Right renal cortex interstitium (tissue), 3 donors: Measurements from ENCODE around the gene NAGPA. TPM values are rescaled to one million over a fixed set of nuclear protein-coding genes. Genes with fewer than 3 reads are reported as not detected.
"Not testable (repeated sequence)": the region's sequence is repeated elsewhere in the genome, so short reads cannot be mapped to it uniquely, and the experiment has no call there.

Source experiments
- DNase-seq, 3 donors: peaks; one replicate each; pipeline ENCODE4 v3.0.0-alpha.2; 2013; ENCODE audit warnings: low read depth in 3 of 3, low spot score in 2 of 3
- polyA plus RNA-seq, 3 donors: library from polyadenylated mRNA; unstranded; fragments of 120-200 nt; gene quantifications; one replicate each; pipeline ENCODE4 v1.2.1, GENCODE V29; 2013; ENCODE audit not compliant: insufficient read length in 3 of 3

NAGPA gene
- polyA plus RNA-seq, 3 donors: 8.4 to 9.0 (median 8.6) TPM

DNA sequence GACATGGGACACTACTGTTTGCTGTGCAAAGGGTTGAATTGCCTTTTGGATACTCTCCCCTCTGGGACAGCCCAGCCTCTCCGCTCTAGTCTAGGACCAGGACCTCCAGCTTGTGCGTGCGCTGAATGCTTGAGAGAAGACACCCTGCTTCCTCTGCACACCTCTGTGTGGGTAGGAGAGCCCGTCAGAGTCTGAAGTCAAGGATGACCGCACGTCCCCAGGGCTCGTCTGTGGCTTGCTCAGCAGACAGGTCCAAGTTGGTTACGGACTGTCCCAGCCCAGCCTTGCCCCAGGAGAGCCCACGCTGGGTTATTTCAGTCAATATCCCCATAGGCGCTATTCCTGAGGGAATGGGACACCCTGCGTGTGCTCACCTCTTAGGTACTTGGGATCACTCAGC lies 28.3 kb upstream of the NAGPA start:
- no peak for DNase-seq

DNA sequence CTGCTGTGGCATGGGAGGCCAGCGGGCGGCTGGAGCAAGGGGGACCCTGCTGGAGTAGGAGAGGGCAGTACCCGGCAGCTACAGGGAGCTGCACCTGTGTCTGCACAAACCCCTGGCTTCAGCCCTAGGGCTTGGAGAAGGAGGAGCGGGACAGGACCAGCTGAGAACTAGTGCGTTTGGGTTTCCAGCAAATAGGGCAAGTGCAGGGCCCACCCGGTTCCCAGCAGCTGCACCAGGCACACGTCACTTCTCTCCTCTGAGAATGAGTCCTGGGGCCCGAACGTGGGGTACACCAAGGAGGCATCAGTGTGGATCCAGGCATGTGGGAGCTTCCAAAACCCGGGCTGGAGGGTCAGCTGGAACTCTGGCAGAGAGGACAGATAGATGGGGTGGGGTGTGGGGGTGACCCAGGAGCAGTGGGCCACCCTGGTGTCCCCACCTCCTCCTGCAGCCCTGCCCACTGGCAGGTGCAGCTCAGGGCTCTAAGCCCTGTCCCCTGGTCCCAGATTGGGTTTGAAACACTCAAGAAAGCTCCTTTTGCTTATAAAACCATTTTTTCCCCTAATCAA lies 26.4 kb upstream of the NAGPA start:
- no peak for DNase-seq

DNA sequence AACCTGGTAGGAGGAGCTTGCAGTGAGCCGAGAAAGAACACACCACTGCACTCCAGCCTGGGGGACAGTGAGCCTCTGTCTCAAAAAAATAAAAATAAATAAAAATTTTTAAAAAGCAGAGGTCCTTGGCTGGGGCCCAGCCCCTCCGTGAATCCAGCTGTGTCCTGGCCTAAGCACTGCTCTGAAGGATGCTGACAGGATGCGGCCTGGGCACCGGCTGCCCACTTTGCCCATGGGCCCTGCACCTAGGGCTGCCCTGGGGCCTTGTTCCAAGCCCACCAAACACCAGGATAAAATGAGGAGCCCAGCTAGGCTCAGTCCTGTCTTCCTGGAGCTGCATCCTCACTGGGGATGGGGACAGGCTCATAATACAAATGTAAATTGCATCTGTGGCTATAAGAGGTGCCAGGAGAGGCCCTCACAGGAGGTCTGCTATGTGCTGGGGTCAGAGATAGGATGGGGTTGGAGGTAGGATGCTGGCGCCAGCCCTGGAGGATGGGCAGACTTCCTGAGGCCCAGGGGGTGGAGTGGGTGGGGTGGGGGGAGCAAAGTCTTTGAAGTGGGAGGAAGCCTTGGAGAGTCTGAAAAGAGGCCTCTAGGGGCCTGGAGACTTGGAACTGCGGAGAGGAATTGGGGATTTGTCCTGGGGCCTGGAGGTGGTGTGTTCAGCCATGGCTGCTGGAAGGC lies 25.8 kb upstream of the NAGPA start:
- DNase-seq: no peak

DNA sequence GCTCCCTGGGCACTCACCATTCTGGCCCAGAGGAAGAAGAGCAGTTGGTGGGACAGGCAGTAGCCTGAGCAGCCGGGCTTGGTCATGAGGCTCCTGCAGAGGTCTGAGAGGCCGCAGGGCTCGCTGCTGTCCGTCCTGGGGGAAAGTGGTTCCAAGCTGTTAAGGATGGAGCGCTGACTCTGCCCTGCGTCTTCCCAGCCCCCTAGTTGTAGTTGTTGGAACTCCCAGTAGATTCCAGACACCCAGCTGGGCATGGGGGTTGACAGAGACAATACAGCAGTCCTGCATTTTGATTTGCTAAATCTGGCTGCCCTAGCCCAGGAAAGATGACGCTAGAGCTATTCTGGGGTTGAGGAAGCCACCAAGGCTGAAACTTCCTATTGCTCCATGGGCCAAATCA lies 24.7 kb upstream of the NAGPA start:
- no peak for DNase-seq

DNA sequence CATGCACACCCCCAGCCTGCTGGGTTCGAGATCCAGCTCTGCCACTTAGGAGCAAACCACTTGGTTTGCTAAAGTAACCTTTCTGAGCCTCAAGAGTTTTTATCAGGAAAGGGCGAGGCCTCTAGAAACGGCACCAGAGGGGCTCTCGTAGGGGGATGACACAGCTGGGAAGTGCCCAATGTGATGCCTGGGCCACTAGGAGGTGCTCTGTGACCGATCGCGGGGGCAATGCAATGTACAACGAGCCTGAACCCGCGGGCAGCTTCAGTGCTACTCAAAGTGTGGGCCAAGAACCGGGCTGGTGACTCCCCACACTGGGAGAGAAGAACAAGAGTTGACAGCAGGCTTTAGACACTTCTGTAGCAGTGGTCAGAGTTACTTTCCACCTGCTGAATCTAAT lies 22.6 kb upstream of the NAGPA start:
- DNase-seq: no peak

DNA sequence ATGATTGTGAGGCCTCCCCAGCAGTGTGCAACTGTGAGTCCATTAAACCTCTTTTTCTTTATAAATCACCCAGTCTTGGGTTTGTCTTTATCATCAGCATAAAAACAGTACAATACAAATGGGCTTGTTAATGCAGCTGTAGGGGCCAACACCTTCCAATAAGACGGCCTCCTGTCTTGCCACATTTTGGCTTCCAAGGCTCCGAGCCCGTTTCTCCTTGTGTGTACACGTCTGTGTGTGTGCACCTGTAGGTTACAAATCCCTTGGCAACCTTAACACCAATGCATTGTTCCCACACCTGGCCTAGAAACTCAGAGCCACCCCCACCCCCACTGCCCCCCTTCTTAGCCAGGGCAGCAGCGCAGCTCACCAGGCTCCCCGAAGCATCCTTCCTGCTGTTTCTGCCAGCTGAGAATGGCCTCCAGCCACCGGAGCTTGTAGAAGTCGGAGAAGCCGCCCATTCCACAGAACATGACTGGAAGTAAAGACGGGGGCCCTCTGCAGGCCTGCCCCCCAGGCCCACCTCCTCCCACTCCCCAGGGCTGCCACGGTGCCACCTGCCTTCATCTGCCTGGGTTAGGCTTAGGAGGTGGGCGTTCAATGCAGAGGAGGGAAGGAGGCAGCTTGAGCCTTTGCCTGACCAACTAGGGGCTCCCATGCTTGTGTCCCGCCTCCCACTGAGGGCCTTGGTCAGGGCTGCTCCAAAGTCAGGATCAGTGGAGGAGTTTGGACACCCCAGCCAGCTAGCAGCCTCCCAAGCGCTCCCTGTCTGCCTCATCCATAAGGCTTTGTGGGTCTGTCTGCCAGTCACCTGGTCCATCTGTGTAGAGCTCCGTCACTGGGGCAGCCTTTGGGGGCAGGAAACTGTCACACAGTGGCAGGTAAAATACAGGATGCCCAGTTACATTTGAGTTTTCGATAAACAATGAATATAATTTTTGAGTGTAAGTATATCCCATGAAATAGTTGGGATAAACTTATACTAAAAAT lies 21.4 kb upstream of the NAGPA start:
- DNase-seq: no peak

DNA sequence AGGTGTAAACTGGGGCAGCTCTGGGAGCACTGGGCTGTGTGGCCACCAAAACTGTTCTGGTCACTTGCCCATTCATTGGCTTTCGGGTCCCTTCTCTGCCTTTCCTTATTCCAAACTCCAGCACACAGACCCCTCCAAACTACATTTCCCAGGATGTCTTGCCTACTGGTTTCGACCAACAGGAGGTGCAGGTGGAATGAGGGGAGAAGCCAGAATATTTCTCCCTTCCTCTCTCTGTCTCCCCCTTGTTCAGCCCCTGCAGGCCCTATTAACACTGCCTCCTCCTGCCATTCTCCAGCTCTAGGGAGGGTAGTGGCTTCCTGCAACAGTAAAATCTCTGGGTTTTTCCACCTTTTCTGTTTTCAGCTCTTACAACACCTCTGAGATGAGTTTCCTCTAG lies 13.2 kb upstream of the NAGPA start:
- DNase-seq: no peak

DNA sequence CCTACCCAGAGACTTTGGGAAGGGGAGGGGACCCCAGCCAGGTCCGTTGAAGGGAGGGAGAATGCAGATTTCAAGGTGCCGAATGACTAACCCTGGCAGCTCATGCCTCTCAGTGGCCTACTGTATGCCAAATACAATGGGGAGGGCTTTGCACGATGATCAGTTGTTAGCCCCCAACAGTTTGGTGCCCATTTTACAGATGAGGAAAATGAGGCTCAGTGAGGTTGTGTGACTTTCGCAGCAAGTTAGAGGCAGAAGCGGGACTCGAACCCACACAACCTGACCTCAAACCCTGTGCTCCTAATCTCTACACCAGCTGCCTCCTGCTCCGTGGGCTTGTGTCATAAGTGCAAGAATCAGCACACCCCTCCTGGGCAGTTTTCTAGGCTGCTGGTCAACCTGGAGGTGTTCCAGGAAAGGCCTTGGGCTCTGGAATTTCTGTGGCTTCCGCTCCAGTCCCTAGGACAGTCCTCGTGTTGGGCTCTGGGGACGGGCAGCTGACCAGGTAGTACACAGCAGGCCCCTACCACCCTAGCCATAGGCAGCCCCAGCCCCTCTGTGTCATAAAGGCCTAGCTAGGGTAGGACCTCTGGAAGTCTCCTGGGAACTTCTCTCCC lies 11.9 kb upstream of the NAGPA start:
- no peak for DNase-seq

DNA sequence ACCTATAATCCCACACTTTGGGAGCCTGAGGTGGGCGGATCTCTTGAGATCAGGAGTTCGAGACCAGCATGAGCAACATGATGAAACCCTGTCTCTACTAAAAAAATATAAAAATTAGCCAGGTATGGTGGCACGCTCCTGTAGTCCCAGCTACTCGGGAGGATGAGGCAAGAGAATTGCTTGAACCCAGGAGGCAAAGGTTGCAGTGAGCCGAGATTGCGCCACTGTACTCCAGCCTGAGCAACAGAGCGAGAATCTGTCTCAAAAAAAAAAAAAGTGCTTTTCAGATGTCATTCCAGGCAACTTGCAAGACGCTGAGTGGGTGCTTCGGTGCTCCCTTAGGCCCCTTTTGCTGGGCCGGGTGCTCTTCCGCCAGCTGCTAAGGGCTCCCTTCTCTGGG lies 10.8 kb upstream of the NAGPA start:
- DNase-seq: not testable (repeated sequence)

DNA sequence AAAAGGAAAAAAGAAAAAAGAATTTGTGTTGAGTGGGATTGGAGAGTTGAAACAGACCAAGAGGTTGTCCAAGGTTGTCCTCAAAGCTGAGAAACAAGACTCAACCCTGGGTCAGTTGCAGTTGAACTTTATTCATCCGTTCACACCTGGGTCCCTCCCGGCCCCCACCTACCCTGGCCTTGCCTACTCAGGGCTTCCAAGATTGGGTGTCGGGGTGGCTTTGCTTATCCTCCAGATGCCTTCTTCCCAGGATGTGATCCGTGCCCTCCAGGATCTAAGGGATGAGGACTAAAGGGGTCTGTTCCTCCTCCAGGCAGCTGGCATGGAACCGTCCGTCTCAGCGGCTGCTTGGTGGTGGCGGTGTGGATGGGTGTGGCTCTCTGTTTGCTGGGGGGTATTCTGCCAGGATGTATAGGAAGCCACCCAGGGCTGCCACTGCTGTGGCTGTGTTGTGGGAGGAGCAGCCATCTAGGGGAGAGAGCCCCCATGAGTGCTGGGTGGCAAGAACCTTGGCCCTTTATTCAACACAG lies 10.3 kb upstream of the NAGPA start:
- no peak for DNase-seq

DNA sequence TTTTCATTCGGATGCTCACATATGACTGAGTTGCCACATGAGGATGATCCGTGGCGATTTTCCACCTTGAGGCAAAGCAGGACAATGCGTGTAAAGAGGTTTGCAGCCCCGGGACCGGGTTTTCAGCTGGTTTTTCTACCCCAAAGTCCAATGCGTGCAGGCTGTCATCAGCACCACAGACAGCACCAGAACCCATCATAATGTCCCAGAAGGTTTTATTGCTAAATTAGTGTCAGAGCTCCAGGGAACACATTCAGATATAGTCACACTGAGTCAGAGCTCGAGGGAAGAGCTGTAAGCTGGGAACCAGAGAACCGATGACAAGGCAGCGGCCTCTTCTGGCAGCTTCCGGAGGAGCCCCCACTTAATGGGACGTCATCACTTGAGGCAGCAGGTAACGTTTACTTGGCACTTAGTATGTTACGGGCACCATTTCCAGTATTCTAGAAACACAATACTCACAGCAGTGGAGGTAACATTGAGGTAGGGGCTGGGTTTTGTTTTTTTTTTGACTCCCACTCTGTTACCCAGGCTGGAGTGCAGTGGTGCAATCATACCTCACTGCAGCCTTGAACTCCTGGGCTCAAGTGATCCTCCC lies 8.9 kb upstream of the NAGPA start:
- DNase-seq: no peak

DNA sequence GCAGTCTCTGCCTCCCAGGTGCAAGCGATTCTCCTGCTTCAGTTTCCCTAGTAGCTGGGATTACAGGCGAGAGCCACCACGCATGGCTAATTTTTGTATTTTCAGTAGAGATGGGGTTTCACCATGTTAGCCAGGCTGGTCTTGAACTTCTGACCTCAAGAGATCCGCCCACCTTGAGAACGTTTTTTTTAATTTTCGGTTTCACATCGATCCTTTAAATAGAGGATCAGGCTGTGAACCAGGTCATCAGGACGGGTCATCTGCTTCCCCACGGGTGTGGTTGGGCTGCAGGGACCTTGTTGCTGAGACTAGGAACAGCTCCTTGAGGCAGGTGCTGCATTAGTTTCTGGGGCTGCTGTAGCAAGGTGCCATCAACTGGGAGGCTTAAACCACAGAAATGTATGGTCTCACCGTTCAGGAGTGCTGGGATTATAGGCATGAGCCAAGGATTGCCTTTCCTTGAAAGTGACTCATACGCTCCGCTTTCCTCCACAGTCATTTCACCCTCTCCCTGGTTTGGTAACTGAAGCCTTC lies 7.9 kb upstream of the NAGPA start:
- no peak for DNase-seq

DNA sequence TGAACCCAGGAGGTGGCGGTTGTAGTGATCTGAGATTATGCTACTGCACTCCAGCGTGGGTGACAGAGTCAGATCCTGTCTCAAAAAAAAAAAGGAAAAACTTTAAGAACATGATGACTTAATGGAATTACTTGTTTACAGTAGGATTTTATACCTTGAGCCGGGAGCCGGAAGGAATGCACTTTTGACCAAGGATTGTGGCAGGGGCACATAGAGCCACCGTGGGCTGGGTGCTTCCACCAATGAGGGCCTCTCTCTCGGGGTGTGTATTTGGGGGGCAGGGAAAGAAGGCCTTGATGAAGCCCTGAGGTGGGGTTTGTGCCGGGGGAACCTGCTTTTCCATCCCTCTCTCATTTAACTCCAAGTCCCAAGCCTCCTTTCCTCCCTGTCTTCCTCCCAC lies 6.7 kb upstream of the NAGPA start:
- no peak for DNase-seq

DNA sequence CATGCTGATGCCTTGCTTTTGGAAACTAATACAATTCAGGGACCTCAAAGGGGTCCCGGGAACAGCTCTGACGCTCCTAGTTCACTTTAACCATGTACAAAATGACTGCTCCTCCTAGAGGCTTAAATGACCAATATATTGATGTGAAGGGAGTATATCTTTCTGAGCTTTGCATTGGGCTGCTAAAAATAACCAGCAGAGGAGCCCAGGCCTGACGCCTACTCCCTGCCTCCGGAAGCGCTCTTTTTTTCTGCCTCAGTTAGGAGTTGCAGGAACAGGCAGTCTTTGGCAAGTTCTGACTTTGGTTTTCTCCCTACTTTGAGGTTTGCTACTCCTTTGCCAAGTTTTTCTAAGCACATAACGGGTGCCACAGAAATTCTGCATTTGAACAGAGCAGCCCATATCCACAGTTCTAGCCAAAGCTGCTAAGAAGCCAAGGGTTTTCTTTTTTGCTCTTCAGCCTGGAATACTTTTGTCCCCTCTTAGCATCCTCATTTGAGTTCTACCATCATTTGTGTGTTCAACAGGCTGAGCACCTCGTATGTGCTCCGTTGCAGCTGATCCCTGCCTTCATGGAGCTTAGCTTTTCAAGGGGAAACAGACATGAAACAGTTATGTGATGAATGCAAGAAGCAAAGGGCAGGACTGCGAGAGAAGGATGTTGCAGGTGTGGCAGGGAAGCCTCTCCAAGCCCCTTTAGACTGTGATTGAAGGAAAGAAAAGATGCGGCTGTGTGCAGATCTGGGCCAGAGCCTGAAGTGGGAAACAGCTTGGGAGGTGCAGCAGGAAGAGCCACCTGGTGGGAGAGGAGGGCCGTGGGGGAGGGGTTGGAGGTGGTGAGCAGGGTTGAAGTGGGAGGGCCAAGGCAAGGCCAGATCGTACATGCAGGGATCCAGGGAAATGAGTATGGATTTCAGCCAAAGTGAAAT lies 2.8 kb upstream of the NAGPA start:
- no peak for DNase-seq

DNA sequence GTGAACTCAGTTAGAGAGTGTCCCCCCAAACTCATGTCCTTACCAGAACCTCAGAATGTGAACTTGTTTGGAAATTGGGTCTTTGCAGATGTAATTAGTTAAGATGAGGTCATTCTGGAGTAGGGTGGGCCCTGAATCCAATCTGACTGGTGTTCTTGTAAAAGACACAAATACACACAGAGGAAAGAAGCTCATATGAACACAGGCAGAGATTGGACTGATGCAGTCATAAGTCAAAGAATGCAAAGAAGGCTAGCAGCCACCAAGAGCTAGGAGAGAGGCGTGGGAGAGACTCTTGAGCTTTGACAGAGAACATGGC lies 2.1 kb upstream of the NAGPA start:
- DNase-seq: no peak

DNA sequence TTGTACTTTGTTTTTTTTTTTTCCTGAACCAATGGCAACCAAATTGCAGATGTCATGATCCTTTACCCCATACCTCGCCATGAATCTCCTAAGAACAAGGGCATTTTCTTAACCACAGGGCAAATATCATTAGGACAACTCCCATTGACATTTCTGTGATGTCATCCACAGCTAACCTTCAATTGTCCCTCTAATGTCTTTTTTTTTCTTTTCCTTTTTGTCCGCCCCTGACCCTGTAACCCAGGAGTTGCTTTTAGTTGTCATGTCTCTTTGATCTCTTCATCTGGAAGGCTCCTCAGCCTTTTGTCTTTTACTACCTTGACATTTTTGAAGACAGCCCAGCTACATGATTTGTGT lies 410 bp upstream of the NAGPA start:
- no peak for DNase-seq

DNA sequence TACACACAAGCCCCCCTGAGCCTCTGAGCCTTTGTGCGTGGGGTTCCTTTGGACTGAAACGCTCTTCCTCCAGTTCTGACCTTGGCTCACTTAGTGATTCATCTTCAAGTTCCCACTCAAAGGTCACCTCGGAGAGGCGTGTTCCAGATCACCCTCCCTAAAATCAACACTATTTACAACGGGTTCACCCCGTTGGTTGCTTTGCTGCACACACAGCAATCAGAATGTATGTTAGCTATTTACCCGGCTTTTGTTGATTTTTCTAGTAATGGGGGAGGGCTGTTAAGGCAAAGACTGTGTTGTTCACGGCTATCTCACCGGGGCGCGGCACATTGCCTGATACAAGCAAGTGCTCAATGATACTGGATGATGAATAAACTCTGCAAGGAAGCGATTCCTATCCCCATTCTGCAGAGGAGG lies 977 bp downstream of the NAGPA start:
- DNase-seq: no peak

DNA sequence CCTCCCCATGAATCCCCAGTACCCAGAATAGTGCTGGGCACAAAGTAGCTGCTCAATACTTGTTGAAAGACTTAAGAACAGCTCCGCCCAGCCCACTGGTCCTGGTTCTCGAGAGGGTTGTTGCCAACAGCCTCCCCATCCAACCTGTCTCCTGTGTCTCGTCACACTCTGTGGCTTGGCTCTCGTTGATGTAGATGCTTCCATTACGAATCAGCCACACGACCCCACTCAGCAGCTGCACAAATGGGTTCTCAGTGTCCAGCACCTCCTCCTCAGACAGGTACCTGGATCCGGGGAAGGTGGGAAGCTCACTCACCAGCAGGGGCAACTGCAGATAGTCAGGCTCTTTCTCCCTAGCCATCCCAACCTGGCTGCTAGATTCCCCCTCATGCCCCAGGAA lies 2.1 kb downstream of the NAGPA start:
- no peak for DNase-seq

DNA sequence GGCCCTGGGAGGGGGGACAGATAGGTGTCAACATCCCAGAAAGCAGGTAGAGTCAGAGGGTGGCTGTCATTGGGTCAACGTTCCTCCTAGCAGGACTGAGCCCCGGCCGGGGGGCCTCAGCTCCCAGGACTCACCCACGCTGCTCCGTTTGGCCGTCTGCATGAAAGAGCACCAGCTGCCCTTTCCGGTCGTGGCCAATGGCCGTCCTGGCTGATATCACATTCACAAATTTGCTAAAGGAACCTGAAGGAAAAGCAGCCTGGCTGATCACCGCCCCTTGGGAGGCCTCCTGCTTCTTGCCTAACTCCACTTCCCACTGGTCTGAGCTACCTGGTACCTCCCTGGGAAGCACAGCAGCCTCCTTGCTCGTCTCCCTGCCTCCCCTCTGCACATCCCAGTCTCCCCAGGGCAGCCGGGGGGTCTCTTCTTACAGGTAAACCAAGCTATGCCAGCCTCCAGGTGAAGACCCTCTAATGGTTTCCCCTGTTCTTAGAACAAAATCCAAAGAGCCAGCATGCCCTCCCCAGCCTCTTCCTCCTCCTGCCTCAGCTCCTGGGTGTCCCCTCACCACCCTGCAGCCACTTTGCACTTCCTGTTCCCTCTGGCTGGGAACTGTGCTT lies 3.4 kb downstream of the NAGPA start:
- no peak for DNase-seq
